ENCODE measurements around the gene ATP8B1. TPM values are rescaled to one million over a fixed set of nuclear protein-coding genes. Genes with fewer than 3 reads are reported as not detected.

Gene ATP8B1
- total and polyA plus RNA-seq, 2 of the 8 experiments (the other 6 are each of a cell fraction or from before 2014, with no cell fraction given): 1.1 to 4.6 TPM

DNA sequence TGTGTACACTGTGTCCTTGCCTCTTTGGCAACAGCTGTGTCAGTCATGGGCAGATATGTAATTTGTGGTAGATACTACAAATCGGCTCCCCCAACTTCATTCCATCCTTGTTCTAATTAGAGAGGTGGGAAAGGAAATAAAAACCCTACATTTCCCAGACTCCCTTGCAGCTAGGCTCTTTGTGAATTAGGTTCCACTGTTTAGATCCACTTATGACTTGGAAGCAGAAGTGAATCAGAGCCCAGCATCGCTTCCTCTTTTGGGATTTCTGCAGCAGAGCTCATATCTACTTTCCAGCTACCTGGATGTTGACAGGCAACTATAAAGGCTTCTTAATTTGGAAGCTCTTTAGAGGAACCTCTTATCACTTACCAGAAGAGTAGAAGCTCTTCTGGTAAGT lies 147.4 kb downstream of the ATP8B1 start:
- WGBS, 2 experiments (ENCODE audit: extremely low coverage in 1 of 2, insufficient coverage in 1 of 2, insufficient read length in 1 of 2, insufficient replicate concordance in 2 of 2, low coverage in 1 of 2, low lambda C conversion rate in 2 of 2, missing lambda C conversion rate in 1 of 2): 86% methylated on average over 2 of the region's 2 CpGs; no CpG with 5 or more reads in 1 of the 2 experiments
- POLR2A ChIA-PET (ENCODE audit: partially characterized antibody): interaction anchor here (1.0 kb wide), 1 partner anchor 34 kb away, joined by 3 read pairs; the partner anchor contains the start of gene NARS1
- Histone ChIP-seq H3K4ac (replicated peaks; ENCODE audit: insufficient read length, low read depth, low read length) (no peak overlapping the region), H3K4me3 (ENCODE audit: extremely low read depth in 1 of 4, insufficient read depth in 2 of 4, low read depth in 3 of 4, low read length in 4 of 4) (no peak overlapping the region), H3K56ac (replicated peaks; ENCODE audit: insufficient read length, low read depth, low read length) (no peak overlapping the region), H3K14ac (ENCODE audit: insufficient read length) (no peak overlapping the region), H3K23ac (ENCODE audit: insufficient read length) (no peak overlapping the region), H3K9me3 (ENCODE audit: insufficient read depth in 2 of 2, low read depth in 1 of 2, low read length in 1 of 2) (peaks cover 7 to 10% of the 10 kb centered on the region in 2 experiments; a peak in 3 of 4 replicates), H2AK5ac (ENCODE audit: low read depth, low read length) (no peak overlapping the region), H3K79me2 (ENCODE audit: control insufficient read depth in 1 of 2, insufficient read depth in 2 of 2, low read length in 2 of 2) (no peaks in the 10 kb centered on the region), H3K4me1 (replicated peaks in 1 of 4; ENCODE audit: control insufficient read depth in 3 of 4, insufficient read depth in 4 of 4, low read length in 3 of 4) (no peaks in the 10 kb centered on the region), H2AFZ (ENCODE audit: low read length) (no peak overlapping the region), H2BK12ac (ENCODE audit: low read depth, low read length) (no peak overlapping the region), H3K9ac (replicated peaks in 1 of 4; ENCODE audit: extremely low read depth in 1 of 4, low read depth in 3 of 4, low read length in 3 of 4) (no peak overlapping the region), H2BK15ac (ENCODE audit: low read length) (no peak overlapping the region), H2BK20ac (ENCODE audit: low read length) (no peak overlapping the region), H2BK120ac (replicated peaks; ENCODE audit: low read depth, low read length) (no peak overlapping the region), H4K20me1 (replicated peaks in 1 of 2; ENCODE audit: control insufficient read depth in 1 of 2, insufficient read depth in 2 of 2, low read length in 2 of 2) (no peaks in the 10 kb centered on the region), H3K23me2 (ENCODE audit: low read depth, low read length) (0 out of 2 replicates have a peak, but pooled peaks cover 2% of the 10 kb centered on the region), H3K79me1 (ENCODE audit: low read depth, low read length) (no peaks in the 10 kb centered on the region), H4K91ac (replicated peaks; ENCODE audit: insufficient read length, low read length) (no peak overlapping the region), H3K4me2 (ENCODE audit: insufficient read depth in 1 of 2, low read depth in 2 of 2, low read length in 2 of 2) (no peak overlapping the region), H3K27ac (ENCODE audit: low read depth, low read length) (no peak overlapping the region), H4K8ac (ENCODE audit: extremely low read depth, insufficient read depth, low read length) (no peak overlapping the region), H3K36me3 (ENCODE audit: control insufficient read depth in 2 of 4, insufficient read depth in 4 of 4, low read length in 3 of 4) (peaks cover 0 to 7% (median 2%) of the 10 kb centered on the region in 4 experiments; a peak in 1 of 8 replicates), H2BK5ac (ENCODE audit: low read depth, low read length) (no peak overlapping the region), H3K18ac (ENCODE audit: extremely low read depth, low read length) (no peak overlapping the region), H4K5ac (ENCODE audit: insufficient read length, low read depth, low read length) (no peak overlapping the region), H3K27me3 (replicated peaks in 1 of 4; ENCODE audit: control insufficient read depth in 3 of 4, extremely low read depth in 1 of 4, insufficient read depth in 3 of 4, low read length in 3 of 4) (no peaks in the 10 kb centered on the region)
- no peak for DNase-seq (ENCODE audit: low read depth in 1 of 2, low spot score in 2 of 2)
- CTCF ChIA-PET (ENCODE audit: partially characterized antibody): interaction anchor here (0.6 to 1.0 kb wide), 3 partner anchors 38 to 1046 kb away, joined by 3 read pairs; no protein-coding TSS in a partner anchor
- no peak for FAIRE-seq
- TF ChIP-seq, protein P1, sequence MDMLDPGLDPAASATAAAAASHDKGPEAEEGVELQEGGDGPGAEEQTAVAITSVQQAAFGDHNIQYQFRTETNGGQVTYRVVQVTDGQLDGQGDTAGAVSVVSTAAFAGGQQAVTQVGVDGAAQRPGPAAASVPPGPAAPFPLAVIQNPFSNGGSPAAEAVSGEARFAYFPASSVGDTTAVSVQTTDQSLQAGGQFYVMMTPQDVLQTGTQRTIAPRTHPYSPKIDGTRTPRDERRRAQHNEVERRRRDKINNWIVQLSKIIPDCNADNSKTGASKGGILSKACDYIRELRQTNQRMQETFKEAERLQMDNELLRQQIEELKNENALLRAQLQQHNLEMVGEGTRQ (IDR thresholded peaks at IDR 0.05; ENCODE audit: low read length): no peak
- no peak for TF ChIP-seq SRF (IDR thresholded peaks at IDR 0.05; ENCODE audit: low read depth, low read length)
- TF ChIP-seq CREB1 (IDR thresholded peaks at IDR 0.05): no peak
- TF ChIP-seq CBX8 (IDR thresholded peaks at IDR 0.05; ENCODE audit: borderline replicate concordance, low read depth, low read length): no peak
- no peak for TF ChIP-seq TEAD4 (IDR thresholded peaks at IDR 0.05; ENCODE audit: low read depth, low read length)
- TF ChIP-seq HDAC2 (IDR thresholded peaks at IDR 0.05; ENCODE audit: borderline replicate concordance in 1 of 2, low read depth in 2 of 2, low read length in 2 of 2): no peak
- no peak for TF ChIP-seq KDM1A (IDR thresholded peaks at IDR 0.05; ENCODE audit: borderline replicate concordance, low read length)
- TF ChIP-seq EP300 (IDR thresholded peaks at IDR 0.05; ENCODE audit: borderline replicate concordance in 1 of 2, low read depth in 2 of 2, low read length in 2 of 2): no peak
- no peak for TF ChIP-seq TAF7 (optimal IDR thresholded peaks at IDR 0.05; ENCODE audit: borderline replicate concordance, low read depth, low read length)
- TF ChIP-seq JUN (IDR thresholded peaks at IDR 0.05; ENCODE audit: low read depth, low read length): no peak
- TF ChIP-seq, protein P2, sequence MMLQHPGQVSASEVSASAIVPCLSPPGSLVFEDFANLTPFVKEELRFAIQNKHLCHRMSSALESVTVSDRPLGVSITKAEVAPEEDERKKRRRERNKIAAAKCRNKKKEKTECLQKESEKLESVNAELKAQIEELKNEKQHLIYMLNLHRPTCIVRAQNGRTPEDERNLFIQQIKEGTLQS (IDR thresholded peaks at IDR 0.05; ENCODE audit: insufficient read depth, low read depth, low read length): no peak
- no peak for TF ChIP-seq RXRA (IDR thresholded peaks at IDR 0.05; ENCODE audit: insufficient read depth, low read depth, low read length)

Measured in H1 (cell line).